Measurements from ENCODE around the gene CAMTA2.

The CAMTA2 gene

DNA sequence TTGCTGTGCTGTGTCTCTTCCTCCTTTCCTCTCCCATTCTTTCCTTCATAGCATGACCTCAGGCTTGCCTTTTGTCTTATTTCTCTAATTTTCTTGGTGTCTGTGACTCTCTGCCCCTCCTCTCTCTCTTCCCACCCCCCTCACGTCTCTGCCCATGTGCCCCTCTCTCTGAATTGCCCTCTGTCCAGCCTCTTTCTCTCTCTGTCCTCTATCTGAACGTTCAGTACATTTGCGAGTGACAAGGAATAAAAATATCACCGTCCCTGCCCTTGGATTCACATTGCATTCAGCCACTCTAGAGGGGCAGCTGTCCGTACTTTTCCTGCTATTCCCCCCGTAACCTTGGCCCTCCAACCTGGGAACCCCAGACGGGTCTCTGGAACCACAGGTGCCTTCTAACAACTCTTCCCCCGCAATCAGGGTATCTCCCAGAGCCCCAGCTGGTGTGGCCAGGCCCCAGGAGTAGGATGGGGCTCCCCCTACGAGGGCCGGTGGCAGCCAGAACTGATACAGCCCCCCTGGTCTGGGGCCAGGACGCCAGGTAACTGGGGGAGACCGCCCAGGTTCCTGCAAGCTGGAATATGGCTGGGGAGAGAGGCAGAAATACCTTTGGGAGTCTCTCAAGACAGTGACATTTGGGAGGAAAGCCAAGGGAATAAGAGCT, 12.1 kb upstream of the CAMTA2 start:
- DNase-seq (ENCODE audit: low read depth) = no peak

DNA sequence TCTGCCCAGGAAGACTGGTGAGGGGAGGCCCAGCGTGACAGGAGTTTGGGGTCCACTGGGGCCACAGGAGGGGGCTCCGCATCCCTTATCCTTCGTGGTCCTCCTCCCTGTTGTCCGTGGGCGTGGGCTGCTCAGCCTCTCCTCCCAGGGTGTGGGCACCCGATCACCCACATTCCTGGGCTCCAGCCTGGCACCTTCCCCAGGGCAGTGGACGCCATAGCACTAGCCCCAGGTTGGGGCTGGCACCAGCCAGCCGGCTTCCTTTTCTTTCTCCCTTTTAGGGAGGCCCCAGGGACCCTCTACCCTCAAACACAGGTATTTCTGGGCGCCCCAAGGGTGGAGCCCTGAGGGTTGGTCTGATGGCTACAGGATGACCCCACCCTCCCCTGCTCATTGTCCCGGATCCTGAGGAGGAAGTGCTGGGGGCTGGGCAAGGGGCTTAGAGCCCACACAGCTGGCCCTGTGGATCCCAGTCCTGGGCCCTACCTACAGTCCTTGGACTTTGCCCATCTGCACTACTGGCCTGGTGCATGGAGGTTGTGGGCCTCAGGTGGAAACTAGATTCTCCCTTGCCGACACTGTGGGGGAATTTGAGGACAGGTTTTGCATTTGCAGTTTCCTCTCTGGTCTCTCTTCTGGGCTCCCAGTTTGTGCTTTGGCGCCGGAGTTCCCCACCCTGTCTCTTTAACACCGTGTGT, 11.4 kb upstream of the CAMTA2 start:
- no peak for DNase-seq (ENCODE audit: low read depth)

DNA sequence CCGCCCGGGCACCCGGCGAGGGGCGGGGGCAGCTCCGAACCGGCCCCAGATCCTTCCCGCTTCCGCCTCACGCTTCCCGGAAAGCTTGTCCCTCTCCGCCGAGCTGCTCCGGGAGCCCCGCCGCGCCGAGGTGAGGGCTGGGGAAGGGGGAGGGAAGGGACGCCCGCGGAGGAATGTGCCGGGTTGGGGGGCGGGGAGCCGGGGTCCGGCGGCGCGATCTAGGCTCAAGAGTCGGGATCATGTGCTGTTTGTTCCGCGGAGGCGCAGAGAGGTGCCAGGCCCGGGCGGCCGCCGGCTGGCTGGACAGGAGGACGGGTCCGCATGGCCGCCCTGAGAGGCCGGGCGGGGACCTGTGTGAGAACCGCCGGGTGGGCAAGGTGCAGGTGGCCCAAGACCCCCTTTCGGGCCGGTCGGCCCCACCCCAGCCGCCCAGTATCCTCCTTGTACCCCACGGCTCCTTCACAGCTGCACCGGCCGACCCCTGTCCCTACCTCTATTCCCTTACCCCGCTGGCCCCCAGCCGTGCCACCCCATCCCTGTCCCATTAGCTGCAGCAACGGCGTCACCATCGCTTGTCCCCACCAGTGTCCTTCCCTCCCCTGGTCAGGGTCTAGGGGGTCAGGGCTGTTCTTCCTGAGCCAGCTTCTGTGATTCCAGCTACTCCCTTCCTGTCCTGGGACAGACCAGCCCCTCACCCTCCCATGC, 10.7 kb upstream of the CAMTA2 start:
- no peak for DNase-seq (ENCODE audit: low read depth)

DNA sequence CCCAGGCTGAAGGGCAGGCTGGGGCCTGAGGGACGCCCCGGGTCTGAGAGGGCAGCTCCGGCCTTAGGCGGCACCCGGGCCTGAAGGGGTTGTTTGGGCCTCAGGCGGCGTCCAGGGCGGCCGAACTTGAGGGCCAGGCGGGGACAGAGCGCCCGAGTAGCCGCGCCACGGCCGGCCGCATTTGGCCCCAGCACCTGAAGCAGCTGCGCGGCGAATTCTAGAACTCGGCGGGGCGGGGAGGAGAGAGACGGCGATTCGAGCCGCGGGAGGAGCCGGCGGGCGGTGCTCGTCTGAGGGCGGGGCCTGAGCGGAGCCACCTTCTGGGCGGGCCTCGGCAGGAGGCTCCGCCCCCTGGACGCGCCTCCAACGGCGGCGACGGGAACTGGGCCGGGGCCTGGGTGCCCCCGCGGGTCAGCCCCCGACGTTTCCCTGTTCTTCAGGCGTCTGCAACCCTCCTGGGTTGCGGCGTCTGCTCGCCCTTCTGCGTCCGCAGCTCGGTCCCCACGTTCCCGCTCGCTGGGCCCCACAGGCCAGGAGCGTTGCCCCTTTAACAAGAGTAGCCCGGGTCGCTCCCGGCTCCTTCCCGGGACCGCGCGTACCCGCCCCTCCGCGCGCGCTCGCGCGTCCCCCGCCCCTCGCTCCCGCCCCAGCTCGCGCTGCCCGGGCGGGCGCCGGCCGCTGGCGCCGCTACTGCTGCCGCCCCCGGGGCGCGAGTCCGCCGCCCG, 10.0 kb upstream of the CAMTA2 start, which contains the start of the genes INCA1 and KIF1C:
TSS of gene INCA1 (minus strand) at position 221 of the 725 bp plus-strand sequence. CDS start 3,085 bp downstream, outside the sequence.
TSS of gene KIF1C (plus strand) at position 649 of the 725 bp plus-strand sequence. CDS start 2,297 bp downstream, outside the sequence.
- peak; percentile 81 for DNase-seq (ENCODE audit: low read depth)

DNA sequence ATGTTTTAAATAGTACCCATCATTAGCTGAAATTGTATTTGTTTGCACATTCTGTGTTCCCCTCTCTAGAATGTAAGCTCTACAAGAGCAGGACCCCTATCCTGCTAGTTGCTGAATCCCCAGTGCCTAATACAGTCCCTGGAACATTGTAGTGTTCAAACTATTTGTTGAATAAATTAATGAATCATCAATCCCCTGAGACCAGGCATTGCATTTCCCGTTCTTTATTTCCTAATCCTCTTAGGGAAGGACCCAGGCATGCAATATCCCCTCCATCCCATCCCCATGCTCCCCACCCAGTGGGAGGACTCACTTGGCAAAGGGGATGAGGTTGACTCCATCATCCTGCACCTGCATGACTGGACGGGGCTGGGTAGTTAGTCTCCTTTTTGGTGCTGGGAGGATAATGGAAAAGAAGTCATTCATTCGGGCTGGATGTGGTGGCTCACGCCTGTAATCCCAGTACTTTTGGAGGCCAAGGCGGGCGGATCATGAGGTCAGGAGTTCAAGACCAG, 6.7 kb upstream of the CAMTA2 start:
- DNase-seq (ENCODE audit: low read depth) = no peak

DNA sequence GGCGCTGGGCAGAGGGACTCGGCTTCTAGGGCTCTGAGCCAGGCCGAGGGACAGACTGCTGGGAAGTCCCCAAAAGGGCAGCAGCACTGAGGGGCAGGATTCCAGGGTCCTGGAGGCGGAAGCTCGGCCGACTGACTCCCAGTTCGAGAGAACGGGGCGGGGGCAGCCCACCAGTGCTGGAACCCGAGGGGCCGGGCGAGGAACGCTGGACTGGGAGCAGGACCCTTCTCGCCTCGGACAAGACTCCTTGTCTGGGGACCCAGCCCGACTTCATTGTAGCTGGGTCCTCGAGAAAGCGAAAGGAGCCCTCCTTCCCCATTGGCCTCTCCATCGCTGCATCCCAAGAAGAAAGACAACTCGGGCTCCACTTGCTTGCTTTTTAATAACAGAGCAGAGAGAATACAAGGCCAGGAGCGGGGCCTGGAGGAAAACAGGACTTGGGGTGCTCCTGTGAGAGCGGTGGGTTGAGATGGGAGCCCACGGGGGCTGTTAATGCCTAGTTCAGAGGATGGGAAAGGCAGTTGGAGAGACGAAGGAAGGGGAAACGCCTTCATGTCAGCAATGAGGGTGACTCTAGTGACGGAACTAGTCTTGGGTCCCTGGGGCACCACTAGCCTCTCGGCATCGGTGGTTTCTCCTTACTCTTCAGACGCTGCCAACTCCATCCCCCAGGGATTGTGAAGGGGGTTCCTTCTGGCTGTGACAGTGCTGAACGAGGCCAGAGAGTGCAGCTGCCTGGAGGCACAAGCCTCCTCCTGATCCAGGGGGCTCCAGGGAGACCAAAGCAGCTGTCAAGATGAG, 492 bp upstream of the CAMTA2 start:
- no peak for DNase-seq (ENCODE audit: low read depth)

DNA sequence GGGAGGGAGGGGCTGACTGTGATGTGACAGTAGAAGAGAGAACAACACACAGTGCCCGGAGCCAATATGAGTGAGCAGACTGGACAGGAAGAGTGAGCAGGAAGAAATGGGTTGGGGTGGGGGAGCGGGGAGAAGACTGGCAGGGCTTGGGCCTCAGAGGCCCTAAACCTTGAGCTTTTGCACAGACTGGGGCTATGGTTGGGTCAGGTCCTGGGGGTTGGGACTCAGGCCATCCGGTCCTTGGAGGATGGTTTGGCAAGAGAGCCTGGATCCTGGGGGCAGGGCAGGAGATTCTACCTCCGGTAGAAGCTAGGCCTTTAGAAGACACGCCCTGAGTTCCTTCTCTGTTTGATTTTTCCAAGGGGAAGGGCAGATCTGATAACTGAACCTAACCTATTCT, 1.1 kb downstream of the CAMTA2 start:
- no peak for DNase-seq (ENCODE audit: low read depth)

DNA sequence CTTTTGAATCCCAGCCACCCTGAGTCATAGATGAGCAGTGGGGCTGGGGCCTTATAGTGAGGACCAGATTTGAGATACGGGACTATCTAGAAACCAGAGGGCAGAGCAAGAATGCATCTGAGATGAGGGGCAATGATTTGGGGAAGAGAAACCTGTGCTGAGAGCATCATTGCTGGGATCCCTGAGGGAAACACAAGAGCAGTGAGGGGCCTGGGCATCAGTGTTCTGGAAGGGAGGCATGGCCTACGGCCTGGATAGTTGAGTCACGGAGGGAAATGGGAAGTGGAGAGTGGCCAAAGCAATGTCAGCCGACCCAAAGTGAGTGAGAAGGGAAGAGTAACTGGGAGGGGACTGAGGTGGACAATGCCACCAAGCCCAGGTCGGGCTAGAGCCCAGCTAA, 5.2 kb downstream of the CAMTA2 start:
- no peak for DNase-seq (ENCODE audit: low read depth)

DNA sequence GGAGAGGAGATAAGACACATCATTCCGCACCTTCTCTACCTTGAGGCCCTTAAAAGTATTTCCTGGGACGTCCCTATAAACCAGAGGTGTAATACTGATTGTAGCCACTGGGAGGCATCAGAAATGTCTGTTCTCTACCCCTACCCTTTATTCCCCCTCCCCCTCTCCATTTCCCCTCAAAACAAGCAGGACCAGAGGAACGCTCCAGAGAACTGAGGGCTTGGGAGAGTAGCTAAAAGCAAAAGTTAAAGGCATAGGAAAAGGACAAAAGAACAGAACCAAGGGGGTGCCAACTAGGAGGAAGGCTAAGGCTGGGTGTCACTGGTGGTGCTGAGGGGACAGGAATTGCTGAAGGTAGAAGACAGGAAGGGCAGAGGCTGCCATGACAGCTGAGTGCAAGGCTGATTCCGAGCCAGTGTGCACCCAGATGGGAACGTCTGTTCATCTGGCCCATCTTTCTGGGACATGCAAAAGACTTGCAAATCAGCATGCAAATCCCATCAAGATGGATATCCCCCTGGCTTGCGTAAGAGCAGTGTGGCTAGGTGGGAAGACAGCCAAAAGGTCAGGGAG, 6.7 kb downstream of the CAMTA2 start:
- DNase-seq (ENCODE audit: low read depth) = no peak

DNA sequence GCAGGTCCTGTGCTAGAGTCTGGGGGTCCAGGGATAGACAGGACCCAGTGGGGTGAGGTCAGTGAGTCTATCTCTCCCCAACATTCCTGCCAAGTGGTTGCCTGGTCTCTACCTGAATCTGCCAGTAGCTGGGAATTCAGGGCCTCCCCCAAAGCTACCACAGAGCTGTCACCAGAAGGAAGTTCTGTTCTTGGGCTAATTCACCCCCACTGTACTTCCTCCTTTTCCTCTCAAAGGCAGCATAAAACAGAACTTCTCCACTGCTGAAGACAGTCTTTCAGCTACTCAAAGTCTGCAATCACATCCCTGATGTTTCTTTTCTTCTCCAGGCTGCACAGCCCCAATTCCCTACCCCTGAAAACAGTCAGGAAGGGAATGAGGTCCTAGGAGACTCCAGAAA, 8.7 kb downstream of the CAMTA2 start:
- no peak for DNase-seq (ENCODE audit: low read depth)

DNA sequence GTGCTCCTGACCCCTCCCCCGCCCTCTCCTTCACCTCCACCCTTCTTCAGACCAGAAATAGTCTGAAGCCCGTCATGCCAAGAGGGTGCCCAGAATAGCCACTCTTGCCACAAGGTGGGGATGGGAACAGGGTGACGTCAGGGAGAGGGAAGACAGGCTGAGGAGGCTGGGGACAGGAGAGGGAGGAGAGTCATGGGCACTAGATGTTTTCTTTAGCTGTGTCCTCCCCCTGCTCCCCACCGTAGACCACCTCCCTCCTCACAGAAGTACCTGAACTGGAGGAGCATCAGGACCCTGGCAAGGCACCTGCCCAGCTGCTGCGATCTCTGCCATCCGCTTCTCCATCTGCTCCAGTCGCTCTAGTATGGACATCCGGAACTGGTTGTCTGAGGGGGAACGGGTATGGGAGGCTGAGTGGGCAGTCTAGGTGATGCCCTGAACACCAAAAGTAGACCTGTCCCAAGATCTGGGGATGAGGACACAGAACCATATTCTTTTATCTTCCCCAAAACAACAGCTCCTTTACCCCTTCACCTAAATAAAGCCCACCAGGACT, 13.3 kb downstream of the CAMTA2 start:
- DNase-seq (ENCODE audit: low read depth) = no peak

DNA sequence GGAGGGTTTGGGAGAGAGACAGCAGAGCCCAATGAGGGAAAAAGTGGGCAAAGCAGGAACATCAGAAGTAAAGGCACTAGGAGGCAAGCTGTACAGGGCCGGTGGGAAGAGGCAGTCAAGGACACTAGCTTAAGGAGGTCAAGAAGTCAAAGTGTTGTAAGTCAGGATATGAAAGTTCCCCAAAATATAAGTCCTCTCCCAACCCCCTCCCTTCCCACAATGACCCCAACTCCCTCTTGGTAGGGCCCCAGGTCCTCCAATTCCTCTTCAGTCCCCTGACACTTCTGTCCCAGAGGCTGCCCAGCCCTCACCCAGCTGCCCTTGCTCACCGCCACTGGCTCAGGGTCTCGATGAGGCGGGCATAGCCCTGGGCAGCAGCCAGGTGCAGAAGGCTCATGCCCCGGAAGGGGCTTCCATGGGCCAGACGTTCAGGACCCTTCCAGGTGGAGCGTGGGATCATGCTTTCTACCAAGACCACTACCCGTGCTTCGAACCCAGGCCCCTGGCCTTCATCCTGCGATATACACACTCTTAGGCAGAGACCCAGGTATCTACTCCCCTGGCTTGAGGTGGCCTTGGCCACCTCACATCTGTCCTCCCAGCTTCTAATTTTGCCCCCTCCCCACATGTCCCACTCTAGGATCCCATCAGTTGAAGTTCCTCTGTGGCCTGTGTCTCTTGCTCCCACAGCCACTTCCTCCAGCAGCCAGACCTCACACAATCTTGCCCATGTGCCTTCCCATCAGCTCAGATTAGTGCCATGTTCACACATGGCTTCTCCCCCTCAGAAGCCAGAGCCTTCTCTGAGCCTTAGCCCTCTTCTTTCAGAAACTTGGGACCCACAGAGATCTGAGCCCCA, 14.0 kb downstream of the CAMTA2 start:
- DNase-seq (ENCODE audit: low read depth) = no peak

DNA sequence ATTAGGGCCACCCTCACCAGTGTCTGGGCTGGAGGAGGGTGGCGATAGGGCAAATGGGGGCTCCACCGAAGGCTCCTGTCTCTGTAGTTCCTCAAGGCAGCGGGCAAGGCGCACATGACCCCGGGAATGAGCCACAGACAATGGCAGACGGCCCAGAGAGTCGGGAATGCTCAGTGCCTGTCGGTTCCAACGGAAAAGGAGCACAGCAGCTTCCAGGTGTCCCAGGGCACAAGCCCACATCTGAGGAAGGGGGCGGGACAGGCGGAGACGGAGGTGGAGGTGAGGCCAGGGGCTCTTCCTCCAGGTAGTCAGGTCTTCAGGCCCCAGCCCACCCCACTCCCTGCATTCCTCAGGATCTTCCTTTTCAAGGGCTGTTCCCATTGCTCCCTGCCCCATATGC, 14.7 kb downstream of the CAMTA2 start:
- no peak for DNase-seq (ENCODE audit: low read depth)

DNA sequence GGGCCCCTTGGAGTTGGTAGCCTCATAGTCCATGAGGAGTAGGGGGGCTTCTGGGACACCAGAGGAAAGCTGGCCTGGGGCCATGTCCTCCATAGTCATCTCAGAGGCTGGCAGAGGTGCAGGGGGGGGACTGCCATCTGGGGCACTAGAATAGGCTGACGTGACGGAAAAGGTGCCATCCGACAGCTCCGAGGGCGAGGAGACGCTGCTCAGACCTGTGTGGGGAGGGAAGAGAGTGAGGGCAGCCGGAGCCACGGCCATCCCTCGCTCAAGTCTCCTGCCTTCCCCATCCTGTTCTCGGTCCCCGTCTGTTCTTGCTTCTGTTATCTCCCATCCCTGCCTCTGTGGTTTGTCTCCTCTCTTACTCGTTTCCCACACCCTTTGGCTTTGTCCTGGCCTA, 15.2 kb downstream of the CAMTA2 start:
- DNase-seq (ENCODE audit: low read depth) = no peak

DNA sequence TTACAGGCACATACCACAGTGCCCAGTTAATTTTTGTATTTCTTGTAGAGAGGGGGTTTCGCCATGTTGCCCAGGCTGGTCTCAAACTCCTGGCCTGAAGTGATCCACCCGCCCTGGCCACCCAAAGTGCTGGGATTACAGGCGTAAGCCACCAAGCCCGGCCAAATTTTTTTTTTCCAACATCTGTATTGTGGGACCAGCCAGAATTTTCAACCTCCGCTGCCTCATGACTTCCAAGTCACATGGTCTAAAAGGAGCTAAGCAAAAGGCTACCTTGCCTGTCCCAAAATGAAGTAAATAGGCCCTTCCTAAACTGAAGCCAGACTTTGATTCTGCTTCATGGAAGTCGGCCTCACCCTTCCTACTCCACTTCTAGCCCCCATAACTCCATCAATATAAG, 15.6 kb downstream of the CAMTA2 start:
- DNase-seq (ENCODE audit: low read depth) = no peak

DNA sequence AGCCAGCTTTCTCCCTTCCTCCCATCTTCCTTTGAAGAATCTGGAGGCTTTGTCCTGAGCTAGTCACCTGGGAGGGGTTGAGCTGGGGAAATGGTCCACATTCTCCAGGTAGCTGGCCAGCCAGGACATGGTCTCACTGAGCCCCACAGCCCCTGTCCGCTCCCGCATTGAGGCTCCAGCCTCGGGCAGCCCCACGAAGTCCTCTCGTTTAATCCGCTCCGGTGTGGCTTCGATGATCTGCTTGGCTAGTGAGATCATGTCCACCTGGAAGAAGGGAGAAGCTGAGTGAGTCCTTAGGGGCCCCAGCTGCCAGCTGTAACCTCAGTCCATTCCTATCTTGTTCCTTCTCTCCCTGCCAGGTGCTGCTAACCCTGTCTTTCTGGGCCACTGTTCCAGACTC, 17.2 kb downstream of the CAMTA2 start:
- DNase-seq (ENCODE audit: low read depth) = no peak

DNA sequence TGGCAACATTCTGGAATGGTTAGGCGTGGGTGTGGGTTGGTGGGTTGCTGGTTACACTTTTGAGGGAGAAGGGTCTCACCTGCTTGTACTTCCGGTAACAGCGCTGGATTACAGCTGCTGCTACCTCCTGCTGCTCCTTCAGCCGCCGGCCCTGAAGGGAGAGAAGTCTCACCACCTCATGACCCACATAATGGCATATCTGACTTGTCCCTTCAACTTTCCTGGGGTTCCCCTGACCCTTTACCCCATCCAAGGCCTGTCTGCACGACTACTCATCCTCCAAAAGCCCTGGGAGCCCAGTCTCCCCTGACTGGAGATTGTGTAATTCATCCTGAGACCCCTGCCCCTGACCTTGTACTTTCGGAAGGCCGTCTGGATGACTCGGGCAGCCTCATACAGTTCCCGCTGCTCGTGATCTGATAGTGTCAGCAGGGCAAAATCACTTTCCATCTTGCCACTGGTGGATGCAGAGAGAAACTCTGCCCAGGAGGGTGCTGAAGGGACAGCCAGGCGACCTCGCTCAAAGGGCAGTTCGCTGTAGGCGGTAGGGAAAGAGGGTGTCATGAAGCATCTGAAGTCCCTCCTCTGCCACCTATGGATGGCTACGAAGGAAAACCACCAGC, 17.8 kb downstream of the CAMTA2 start:
- no peak for DNase-seq (ENCODE audit: low read depth)

DNA sequence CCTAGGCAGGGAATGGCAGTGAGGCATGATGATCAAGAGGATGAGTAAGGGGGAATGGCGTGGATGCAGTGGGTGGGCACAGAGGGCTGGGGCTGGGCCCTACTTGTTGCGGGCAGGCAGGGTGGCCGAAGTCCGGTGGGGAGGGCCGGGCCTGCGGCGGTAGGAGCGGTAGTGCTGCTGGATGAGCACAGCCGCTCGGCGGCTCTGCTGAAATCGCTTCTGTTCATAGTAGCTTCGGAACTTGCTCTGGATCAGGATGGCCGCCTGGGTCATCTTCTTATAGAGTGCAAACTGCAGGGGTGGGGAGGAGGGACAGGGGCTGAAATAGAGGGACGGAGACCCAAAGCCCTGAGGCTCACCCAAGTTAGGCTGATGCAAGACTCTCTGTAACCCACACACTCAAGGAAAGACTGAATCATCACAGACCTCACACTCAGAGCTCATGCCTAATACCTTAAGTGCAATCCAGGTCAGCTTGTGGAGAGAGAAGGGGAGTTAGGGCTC, 18.4 kb downstream of the CAMTA2 start:
- no peak for DNase-seq (ENCODE audit: low read depth)

DNA sequence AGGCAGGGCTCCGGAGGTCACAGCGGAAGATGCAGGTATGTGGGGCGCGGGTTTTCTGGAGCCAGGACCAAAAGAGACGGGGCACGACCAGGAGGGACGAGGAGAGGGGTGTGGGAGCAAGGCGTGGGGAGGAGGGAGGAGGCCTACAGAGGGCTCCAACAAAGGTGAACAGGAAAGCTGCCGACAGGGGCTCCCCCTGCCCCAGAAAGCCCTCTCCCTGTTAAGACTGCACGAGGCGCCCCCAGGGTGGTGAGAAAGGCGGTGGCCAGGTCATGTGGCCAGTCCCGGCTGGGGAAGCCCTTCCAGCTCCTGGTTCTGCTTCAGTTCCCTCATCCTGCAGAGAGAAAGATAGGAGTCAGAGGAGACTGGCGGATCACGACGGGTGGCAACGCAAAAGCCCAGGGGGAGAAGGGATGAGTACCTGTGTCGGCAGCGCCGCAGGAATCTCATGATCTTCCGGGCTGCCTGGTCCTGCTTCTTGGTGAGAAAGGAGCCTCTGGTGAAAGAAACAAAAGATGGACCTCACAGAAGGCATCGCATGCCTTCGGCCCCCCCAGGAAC, 18.9 kb downstream of the CAMTA2 start:
- no peak for DNase-seq (ENCODE audit: low read depth)
